Neural cell (in vitro differentiated cells): ENCODE data around the gene EMC8. TPM values are rescaled to one million over a fixed set of nuclear protein-coding genes. Genes with fewer than 3 reads are reported as not detected.

Source experiments
- H2AFZ ChIP-seq: fragments of 200-600, 300-800 bp; sonication (generic), shearing (Covaris generic); 2 replicates; pipeline ENCODE4 v1.6.0; 2014; ENCODE audit warnings: low read depth, mild to moderate bottlenecking, antibody characterized with exemption, low read length, moderate library complexity
- H3F3A ChIP-seq: fragments of 200-600 bp; shearing (Covaris generic); 2 replicates; pipeline ENCODE4 v1.6.1; 2016; ENCODE audit warnings: mild to moderate bottlenecking, moderate library complexity, mixed read lengths, antibody characterized with exemption, low read length; ENCODE audit not compliant: insufficient read depth, poor library complexity, severe bottlenecking
- H3K27ac ChIP-seq: fragments of 200-600, 300-800 bp; sonication (generic), shearing (Covaris generic); 2 replicates; pipeline ENCODE4 v1.5.1; 2014; ENCODE audit warnings: mild to moderate bottlenecking, low read length, moderate library complexity
- H3K27me3 ChIP-seq: fragments of 300-800, 200-600 bp; sonication (generic), shearing (Covaris generic); 2 replicates; pipeline ENCODE4 v1.6.0; 2014; ENCODE audit warnings: mild to moderate bottlenecking, low read depth, low read length, moderate library complexity; ENCODE audit not compliant: insufficient read depth
- H3K36me3 ChIP-seq: fragments of 300-800, 200-600 bp; sonication (generic), shearing (Covaris generic); 2 replicates; pipeline ENCODE4 v1.5.1; 2014; ENCODE audit warnings: mild to moderate bottlenecking, antibody characterized with exemption, low read length, moderate library complexity; ENCODE audit not compliant: insufficient read depth
- H3K4me2 ChIP-seq: fragments of 300-800, 200-600 bp; sonication (generic), shearing (Covaris generic); 2 replicates; pipeline ENCODE4 v1.6.0; 2014; ENCODE audit warnings: mild to moderate bottlenecking, low read length
- H3K4me3 ChIP-seq: fragments of 300-800, 200-600 bp; sonication (generic), shearing (Covaris generic); 2 replicates; pipeline ENCODE4 v1.5.1; 2014; ENCODE audit warnings: mild to moderate bottlenecking, low read length, moderate library complexity
- H3K79me2 ChIP-seq: fragments of 200-600 bp; shearing (Covaris generic); replicated peaks from 2 replicates; pipeline ENCODE4 v1.6.0; 2014; ENCODE audit warnings: mild to moderate bottlenecking, low read length, moderate library complexity; ENCODE audit not compliant: insufficient read depth
- H3K9ac ChIP-seq: fragments of 300-800, 200-600 bp; sonication (generic), shearing (Covaris generic); 2 replicates; pipeline ENCODE4 v1.6.1; 2016; ENCODE audit warnings: mild to moderate bottlenecking, low read length, mixed read lengths
- H3K9me2 ChIP-seq: fragments of 200-600 bp; shearing (Covaris generic); 2 replicates; pipeline ENCODE4 v1.6.1; 2016; ENCODE audit warnings: mild to moderate bottlenecking, low read length, mixed read lengths; ENCODE audit not compliant: insufficient read depth
- H3K9me3 ChIP-seq: fragments of 200-600, 300-800 bp; sonication (generic), shearing (Covaris generic); 2 replicates; pipeline ENCODE4 v1.6.1; 2016; ENCODE audit warnings: mild to moderate bottlenecking, mixed run types, low read length, moderate library complexity, mixed read lengths
- H4K20me1 ChIP-seq: fragments of 200-600 bp; shearing (Covaris generic); 2 replicates; pipeline ENCODE4 v1.6.1; 2016; ENCODE audit warnings: mild to moderate bottlenecking, mixed run types; ENCODE audit not compliant: insufficient read depth
- CTCF ChIP-seq: fragments of 450-650 bp; IDR thresholded peaks from 2 replicates; pipeline ENCODE4 v1.5.1; 2014; ENCODE audit warnings: antibody characterized with exemption, mild to moderate bottlenecking, moderate library complexity; ENCODE audit not compliant: poor library complexity, severe bottlenecking
- EP300 ChIP-seq: fragments of 450-650 bp; conservative IDR thresholded peaks from 2 replicates; pipeline ENCODE4 v1.6.1; 2014; ENCODE audit warnings: antibody characterized with exemption, mild to moderate bottlenecking, moderate library complexity; ENCODE audit not compliant: poor library complexity, severe bottlenecking
- EZH2 ChIP-seq: fragments of 200-600, 300-800 bp; shearing (Covaris generic), sonication (generic); IDR thresholded peaks from 2 replicates; pipeline ENCODE4 v1.6.1; 2014; ENCODE audit warnings: antibody characterized with exemption, low read length, borderline replicate concordance, mild to moderate bottlenecking; ENCODE audit not compliant: insufficient read depth, poor library complexity, severe bottlenecking
- MXI1 ChIP-seq: fragments of 450-650 bp; conservative IDR thresholded peaks from 2 replicates; pipeline ENCODE4 v1.6.1; 2014; ENCODE audit warnings: antibody characterized with exemption, mild to moderate bottlenecking; ENCODE audit not compliant: poor library complexity, severe bottlenecking
- POLR2AphosphoS5 ChIP-seq: IDR thresholded peaks from 2 replicates; pipeline ENCODE4 v1.6.1; 2012
- RAD21 ChIP-seq: fragments of 450-650 bp; conservative IDR thresholded peaks from 2 replicates; pipeline ENCODE4 v1.6.1; 2014; ENCODE audit warnings: antibody characterized with exemption, mild to moderate bottlenecking, moderate library complexity
- REST ChIP-seq: IDR thresholded peaks from 2 replicates; pipeline ENCODE4 v1.6.1; 2012; ENCODE audit warnings: borderline replicate concordance
- SMC3 ChIP-seq: fragments of 450-650 bp; conservative IDR thresholded peaks from 2 replicates; pipeline ENCODE4 v1.6.1; 2014; ENCODE audit warnings: antibody characterized with exemption, mild to moderate bottlenecking, moderate library complexity; ENCODE audit not compliant: poor library complexity
- TAF1 ChIP-seq: IDR thresholded peaks from 2 replicates; pipeline ENCODE4 v1.6.1; 2012; ENCODE audit warnings: low read depth
- polyA plus RNA-seq: library from polyadenylated mRNA; depleted of rRNA; stranded (reverse); fragments of >200 nt; gene quantifications from 2 replicates; pipeline ENCODE4 v1.2.3, GENCODE V29; 2014

Gene EMC8
- polyA plus RNA-seq, 1 donor from 2014 or later = 38.9 TPM

GRCh38 chr16:85842848-85843247, 43.5 kb upstream of the EMC8 start:
- H2AFZ ChIP-seq = no peak overlapping the region
- H3K9ac ChIP-seq = no peak overlapping the region
- H3K4me2 ChIP-seq = no peak overlapping the region
- H3F3A ChIP-seq = no peaks in the 10 kb centered on the region
- H3K27ac ChIP-seq = no peak overlapping the region
- H3K9me3 ChIP-seq = no peaks in the 10 kb centered on the region
- no peaks in the 10 kb centered on the region for H4K20me1 ChIP-seq
- H3K4me3 ChIP-seq = no peak overlapping the region
- no peak for TF ChIP-seq TAF1
- no peak for TF ChIP-seq CTCF
- TF ChIP-seq EP300 = no peak
- no peak for TF ChIP-seq REST
- TF ChIP-seq SMC3 = no peak
- TF ChIP-seq RAD21 = no peak
- TF ChIP-seq MXI1 = no peak
- TF ChIP-seq EZH2 = no peak
- TF ChIP-seq POLR2AphosphoS5 = no peak
- no peaks in the 10 kb centered on the region for H3K79me2 ChIP-seq
- H3K27me3 ChIP-seq = no peaks in the 10 kb centered on the region
- no peaks in the 10 kb centered on the region for H3K36me3 ChIP-seq
- H3K9me2 ChIP-seq = no peaks in the 10 kb centered on the region

- Histone ChIP-seq H3K79me2 (no peaks in the 10 kb centered on the region), H3K9me2 (no peaks in the 10 kb centered on the region), H3F3A (no peaks in the 10 kb centered on the region), H3K27ac (no peak overlapping the region), H3K4me3 (no peak overlapping the region), H3K4me2 (no peak overlapping the region), H3K9ac (no peak overlapping the region), H3K36me3 (no peaks in the 10 kb centered on the region), H2AFZ (no peak overlapping the region), H4K20me1 (no peaks in the 10 kb centered on the region), H3K9me3 (no peaks in the 10 kb centered on the region), H3K27me3 (no peaks in the 10 kb centered on the region)
- no peak for TF ChIP-seq EP300
- TF ChIP-seq RAD21 = no peak
- TF ChIP-seq SMC3 = no peak
- TF ChIP-seq POLR2AphosphoS5 = no peak
- no peak for TF ChIP-seq MXI1
- no peak for TF ChIP-seq CTCF
- no peak for TF ChIP-seq REST
- no peak for TF ChIP-seq TAF1
Measured at GRCh38 chr16:85842435-85842834, 43.1 kb upstream of the EMC8 start.
